NCI-H187 treated with DMSO at 0.1 percent for 48 hours (cell line): ENCODE data around the gene PPID.
"Not testable (repeated sequence)": the region's sequence is repeated elsewhere in the genome, so short reads cannot be mapped to it uniquely, and the experiment has no call there.

ENCODE experiments used
- DNase-seq: peaks from one replicate; lab custom pipeline; 2025; lab: John Stamatoyannopoulos, UW

Gene PPID

DNA sequence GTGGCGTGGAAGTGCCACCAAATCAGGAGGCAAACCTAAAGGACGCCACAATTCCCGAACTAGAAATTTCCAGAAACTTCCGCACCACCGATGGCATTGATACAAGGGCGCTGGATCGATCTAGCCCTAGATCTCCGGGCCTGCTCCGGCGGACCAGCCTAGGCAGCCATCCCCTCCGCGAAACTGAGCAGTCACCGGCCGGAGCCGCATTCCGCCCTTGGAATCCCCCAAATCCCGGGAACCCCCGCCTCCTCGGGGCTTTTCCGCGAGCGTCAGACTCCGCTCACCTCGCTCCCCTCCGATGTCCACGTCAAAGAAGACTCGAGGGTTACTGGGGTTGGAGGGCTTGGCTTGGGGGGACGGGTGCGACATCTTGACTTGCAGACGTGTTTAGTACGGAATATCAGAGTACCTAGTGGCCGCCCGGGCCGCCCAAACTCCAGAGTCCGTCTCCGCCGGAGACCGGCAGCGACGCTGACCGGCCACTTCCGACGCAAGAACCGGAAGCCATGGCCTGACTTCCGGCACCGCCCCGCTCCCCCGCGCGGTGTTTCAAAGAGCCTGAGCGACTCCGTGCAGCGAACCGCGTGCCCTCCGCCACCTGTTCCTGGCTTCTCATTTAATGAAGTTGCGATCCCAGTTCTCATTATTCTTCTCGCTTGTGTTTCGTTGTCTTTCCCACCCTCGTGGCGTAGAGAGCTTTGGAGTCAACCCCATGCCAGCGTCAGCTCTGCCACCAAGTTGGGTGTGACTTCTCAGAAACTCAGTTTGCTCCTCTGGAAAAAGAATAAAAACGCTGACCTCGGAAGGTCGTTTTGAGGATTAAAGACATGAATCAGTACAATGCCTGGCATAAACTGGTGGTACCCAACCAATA, at the start of gene PPID:
Gene PPID, minus strand, starts transcription at position 480 of the 877 bp plus-strand sequence. Its CDS starts 108 bp downstream, at position 372.
- peak; percentile 2 for DNase-seq

DNA sequence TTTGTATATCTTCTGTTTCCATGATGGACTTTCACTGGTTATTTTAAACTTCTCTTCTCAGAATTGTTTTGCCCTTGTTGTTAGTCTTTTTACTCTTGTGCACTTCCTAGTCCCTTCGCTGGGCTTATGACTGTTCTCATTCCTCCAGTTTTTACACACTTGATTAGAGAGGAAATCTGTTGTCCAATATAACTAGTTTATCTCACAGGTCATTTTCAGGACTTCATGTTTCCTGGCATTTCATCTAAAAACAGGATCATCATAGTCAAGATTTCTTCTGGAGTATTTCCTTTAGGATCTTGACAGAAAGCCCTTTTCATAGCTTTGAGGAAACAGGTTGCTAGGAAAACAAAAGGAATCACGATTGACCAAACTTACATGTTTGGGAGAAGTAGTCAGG, 48.6 kb upstream of the PPID start:
- DNase-seq: no peak

DNA sequence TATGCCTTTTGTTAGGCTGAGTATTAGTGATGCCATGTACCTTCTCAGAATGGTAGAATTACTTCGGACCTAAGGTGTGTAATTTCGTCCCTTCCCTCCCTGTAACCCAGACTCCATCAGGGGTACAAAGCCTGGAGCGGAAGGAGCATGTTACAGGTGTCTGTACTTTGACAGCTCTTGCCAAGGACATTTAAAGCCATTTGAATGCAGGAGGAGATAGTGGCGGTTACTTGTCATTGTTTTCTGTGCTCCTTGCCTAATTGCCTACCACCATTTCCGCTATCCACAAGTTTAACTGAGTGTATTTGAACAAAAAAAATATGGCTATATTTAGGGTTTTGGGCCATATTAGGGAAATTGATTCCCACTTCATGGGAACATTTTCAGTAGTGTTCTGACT, 47.5 kb upstream of the PPID start:
- no peak for DNase-seq

DNA sequence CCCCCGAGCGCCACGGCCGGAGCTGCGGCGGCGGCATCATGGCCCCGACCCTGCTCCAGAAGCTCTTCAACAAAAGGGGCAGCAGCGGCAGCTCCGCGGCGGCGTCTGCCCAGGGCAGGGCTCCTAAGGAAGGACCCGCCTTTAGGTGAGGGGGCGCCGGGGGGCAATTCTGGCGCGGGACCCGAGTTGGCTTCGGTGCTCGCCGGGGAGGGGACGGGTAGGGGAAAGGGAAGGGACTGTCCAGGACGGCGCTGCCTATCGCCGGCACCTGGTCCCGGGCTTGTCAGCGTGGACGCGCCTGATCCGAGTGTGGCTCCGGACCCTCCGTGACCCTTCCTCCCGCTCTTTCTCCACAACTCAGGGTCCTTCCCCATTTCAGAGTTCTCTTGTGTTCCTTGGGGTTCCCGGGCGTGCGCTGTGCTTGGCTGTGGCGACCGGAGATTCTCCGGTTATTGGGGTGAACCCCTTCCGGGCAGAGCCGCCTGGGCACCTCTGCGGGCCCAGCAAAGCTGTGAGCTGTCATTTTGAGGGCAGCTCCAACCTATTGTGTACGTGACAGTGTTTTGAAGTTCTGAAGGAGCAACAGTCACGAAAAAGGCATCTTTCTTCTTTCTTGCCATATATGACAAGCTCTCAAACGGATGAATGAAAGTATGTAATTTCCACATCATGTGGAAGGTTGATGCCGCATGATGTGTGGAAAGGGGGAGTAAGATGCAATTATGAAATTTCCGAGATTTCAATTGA, 46.2 kb upstream of the PPID start:
- no peak for DNase-seq

DNA sequence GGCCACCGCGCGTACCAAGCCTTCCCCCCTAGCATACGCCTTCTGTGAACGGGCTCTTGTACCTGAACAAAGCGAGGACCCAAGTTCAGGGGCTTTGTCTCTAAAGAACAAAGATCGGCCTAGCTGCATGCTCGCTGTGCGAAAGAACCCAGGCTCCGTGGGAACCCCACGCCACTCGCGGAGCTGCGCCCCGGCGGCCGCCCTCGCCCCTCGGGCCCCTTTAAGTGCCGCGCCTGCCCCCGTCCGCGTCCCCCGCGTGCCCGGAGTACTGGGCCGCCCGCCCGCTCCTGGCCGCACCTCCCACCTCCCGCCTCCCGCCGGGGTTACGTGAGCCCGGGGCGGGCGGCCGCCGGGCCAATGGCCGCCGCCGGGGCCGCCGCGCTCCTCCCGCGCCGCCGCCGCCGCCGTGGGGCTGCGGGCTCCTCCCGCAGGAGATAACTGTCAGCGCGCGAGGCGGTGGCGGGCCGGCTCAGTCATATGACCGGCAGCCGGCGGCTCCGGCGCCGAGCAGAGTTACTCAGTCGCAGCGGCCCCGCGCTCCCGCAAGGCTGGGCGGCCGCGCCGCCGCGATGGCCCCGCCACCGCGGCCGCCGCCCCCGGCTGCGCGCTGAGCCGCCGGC, 45.5 kb upstream of the PPID start, which contains the start of gene FNIP2:
Gene FNIP2, plus strand, starts transcription at position 472 of the 620 bp plus-strand sequence. CDS start 187 bp downstream, outside the sequence.
- DNase-seq: no peak

DNA sequence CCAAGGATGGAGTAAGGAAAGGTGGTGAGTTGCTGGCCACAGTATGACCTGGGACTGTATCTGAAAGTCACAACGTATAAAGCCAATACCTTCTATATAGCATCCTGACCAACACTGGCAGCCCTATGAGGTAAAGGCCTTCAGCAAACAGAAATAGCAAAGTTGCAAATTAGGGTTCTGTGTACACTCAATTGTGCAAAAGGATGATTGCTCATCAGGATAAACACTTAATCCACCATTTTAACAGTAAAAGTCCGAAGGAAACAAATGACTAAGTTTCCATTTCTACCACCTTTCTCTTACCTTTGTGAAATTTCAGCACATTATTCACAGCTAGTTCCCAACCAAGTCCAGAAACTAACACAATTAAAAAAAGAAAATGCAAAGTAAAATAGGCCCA, 44.3 kb upstream of the PPID start:
- DNase-seq: no peak

DNA sequence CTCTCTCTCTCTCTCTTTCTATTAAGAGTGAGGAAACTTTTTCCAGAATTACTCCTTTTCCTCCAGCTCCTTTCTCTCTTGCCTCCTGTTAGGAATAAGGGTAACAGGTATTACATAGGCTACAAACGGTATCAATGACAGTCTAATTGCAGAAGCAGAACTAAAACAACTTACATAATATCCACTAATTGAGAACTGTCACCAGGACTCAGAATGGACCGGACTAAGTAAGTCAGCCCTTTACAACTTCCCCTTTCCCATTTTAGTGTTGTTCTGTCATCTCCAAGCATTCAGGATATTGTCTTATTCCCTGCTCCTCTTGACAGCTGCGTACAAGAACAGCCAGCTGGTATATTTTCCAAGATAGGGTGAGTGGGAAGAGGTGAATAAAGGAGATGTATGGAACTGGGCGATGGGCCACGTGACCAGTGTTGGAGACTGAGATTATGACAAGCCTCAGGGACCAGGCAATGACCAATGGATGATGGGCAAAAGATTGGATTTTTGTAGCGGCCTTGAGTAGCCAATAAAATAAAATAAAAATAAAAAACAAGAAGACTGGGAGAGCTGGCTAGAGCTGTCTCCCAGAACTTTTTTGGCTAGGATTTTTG, 43.3 kb upstream of the PPID start:
- no peak for DNase-seq

DNA sequence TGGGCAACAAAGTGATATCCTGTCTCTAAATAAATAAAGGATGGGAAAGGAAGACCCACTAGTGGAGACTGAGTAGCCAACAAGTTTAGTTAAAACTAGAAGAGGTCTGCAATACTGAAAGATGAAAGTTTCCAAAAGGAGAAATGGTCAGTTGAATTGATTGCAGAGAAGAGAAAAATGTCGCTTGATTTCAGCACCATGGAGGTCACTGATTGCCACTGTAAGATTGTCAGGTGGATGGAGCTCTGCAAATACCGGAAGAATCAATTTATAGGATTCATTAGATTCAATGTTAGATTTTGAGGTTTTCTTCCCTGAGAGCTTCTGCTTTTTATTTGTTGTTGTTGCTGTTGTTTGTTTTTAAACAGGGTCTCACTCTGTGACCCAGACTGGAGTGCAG, 40.3 kb upstream of the PPID start:
- DNase-seq: no peak

DNA sequence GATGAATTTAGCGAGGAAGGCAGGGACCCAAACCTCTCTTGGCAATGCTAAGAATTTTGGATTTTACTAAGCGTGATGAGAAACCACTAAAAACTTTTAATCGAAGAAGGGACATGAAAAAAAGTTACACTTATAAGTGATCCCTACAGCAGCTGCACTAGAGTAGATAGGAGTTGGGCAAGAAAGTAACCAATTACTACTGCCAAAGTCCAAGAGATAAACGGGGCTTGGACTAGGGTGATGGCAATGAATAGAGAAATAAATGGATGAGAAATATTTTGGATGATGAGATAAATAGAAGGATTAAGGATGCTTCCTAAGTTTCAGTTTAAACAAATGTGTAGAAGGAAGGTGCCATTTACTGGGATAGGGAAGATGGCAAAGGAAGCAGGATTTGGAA, 39.4 kb upstream of the PPID start:
- no peak for DNase-seq

DNA sequence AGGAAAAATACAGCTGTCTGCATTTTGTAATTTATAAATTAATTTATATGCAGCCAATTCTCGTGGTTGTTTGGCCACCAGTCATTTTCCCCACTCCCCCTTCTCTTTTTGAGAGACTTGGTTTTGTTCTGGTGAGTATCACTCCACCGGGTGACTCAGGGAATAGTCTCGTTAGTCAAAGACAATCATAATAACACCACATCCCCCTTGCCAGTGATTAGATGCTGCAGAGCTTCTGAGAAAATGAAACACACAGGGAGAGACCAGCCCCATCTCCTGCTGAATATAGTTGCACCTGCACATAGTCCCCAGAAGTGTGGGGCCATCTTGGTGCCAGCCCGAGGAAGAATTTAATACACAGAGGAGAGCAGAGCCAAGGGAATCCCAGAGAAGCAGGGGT, 37.7 kb upstream of the PPID start:
- DNase-seq: no peak

DNA sequence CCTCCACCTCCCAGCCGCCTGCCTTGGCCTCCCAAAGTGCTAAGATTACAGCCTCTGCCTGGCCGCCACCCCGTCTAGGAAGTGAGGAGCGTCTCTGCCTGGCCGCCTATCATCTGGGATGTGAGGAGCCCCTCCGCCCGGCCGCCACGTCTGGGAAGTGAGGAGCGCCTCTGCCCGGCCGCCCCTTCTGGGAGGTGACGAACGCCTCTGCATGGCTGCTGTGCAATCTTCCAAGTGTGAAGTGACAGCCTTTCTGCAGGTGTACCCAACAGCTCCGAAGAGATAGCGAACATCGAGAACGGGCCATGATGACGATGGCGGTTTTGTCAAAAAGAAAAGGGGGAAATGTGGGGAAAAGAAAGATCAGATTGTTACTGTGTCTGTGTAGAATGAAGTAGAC, 36.3 kb upstream of the PPID start:
- DNase-seq: not testable (repeated sequence)

DNA sequence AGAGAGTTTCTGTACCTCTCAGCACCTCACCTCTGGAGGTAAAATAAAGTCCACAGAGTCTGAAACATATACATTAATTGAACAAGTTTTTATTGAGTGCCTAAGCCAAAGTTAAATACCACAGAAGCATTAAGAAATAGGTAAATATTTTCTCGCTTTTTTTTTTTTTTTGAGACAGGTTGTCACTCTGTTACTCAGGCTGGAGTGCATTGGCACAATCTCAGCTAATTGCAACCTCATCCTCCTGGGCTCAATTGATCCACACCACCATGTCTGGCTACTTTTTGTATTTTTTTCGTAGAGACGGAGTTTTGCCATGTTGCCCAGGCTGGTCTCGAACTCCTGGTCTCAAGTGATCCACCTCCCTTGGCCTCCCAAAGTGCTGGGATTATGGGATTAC, 35.5 kb upstream of the PPID start:
- DNase-seq: no peak

DNA sequence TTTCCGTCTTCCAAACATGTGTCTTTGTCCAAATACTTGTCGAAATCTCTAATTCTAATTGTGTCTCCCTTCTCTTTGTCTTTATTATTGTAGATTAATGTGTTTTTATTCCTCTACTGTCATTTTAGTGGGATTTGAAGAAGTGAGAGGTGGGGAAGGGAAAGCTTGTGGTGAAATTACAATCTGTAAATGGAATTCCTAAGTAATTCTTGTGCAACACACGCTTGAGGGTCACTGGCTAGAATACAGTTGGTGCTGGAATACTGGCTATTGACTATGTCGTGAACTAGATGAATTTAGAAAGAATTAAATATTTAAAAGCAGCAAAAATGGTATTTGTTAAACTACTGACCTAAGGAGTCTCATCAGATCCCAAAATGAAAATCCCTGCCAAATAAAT, 34.9 kb upstream of the PPID start:
- no peak for DNase-seq

DNA sequence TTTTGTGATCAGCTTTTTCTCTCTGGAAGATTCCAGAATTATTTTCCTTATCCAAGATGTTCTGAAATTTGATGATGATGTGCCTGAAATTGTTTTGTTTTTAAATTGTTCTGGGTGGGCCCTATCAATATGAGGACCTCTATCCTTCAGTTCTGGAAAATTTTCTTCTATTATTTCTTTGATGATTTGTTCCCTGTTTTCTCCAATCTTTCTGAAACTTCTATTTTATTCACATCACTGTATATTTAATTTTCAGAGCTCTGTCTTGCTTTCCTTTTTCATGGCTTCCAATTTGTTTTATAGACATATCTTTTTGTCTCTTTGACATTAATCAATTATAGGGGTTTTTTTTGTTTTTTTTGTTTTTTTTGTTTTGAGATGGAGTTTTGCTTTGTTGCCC, 33.4 kb upstream of the PPID start:
- no peak for DNase-seq

DNA sequence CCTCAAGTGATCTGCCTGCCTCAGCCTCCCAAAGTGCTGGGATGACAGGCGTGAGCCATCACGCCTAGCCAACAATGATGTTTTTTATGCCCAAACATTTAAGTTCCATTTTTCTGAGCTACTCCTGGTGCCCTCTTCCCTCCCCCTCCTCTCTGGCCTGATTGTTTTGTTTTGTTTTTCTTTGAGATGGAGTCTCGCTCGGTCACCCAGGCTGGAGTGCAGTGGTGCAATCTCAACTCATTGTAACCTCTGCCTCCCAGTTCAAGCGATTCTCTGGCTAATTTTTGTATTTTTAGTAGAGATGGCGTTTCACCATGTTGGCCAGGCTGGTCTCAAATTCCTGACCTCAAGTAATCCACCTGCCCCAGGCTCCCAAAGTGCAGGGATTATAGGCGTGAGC, 32.6 kb upstream of the PPID start:
- not testable (repeated sequence) for DNase-seq

DNA sequence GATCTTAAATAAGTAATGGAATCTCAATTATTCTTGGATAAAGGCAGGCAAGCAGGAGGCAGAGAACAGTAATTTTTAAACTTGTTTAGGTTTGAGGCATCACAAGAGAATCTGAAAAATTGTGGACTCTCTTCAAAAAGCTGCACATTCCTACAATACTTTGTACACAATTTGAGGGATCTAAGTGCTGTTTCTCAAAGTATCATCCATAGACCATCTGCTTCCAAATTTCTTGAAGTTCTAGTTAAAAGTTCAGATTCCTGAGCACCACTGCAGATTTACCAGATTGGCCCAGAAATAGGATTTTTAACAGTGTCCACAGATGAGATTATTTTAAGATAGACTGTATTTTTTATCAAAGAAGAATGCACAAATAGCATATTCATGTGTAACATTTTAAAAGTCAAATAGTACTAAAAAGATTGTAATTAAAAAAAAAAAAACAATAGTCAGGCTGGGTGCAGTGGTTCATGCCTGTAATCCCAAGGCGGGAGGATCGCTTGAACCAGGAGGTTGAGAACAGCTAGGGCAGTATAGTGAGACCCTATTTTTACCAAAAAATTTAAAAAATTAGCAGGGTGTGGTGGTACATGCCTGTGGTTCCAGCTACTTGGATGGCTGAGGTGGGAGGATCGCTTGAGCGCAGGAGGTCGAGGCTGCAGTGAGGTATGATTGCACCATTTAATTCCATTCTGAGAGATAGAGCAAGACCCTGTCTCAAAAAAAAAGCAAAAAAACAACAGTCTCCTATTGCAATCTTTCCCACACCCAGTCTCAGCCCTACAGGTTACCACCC, 31.4 kb upstream of the PPID start:
- no peak for DNase-seq

DNA sequence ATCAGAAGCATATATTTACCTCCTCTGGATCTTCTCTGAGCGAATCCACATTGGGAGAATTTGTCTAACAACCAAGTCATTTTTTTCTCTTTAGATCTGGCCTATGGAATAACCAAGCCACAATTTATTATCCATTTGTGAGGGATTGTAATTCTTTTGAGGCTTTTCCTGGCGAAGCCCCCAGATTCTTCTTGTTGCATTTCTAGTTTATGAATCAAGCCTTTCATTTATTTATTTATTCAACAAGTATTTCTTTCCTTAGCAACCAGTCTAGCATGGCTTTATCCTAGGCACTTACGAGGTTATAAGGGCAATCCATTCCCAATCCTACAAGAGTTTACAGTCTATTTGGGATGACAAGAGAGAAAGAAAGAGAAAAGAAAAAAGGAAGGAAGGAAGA, 27.2 kb upstream of the PPID start:
- DNase-seq: no peak

DNA sequence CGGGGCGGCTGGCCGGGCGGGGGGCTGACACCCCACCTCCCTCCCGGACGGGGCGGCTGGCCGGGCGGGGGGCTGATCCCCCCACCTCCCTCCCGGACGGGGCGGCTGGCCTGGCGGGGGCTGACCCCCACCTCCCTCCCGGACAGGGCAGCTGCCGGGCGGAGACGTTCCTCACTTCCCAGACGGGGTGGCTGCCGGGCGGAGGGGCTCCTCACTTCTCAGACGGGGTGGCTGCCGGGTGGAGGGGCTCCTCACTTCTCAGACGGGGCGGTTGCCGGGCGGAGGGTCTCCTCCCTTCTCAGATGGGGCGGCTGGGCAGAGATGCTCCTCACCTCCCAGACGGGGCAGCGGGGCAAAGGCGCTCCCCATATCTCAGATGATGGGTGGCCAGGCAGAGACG, 23.3 kb upstream of the PPID start:
- not testable (repeated sequence) for DNase-seq

DNA sequence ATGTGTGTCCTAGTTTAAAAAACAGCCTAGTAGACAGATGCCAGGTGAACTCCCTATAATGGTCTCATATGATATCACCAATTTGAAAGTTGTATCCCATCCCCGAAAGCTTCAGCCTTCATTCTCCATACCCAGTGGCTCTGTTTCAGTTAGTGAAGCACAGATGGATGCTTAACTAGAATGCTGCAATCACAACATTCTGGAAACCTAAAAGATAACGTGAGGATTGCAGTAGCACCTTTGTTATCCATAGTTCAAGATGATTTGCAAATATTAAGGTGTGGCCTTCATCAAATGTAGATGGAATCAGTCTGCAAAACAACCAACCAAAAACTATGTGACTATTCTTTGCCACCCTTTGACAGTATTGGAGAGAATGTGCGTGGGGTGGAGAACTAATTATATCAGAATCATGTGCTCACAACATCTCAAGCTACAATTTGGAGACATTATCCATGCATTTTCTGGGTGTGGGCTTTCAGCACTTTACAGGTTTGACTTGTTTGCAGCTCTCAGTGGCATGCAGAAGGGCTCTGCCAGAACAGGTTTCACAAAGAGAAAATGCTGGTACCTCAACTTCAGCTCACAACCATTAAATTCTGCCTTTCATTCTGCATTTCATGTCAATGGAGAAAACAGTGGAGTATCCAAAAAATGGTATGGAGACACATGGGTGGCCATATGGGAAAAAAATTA, 18.3 kb upstream of the PPID start:
- DNase-seq: no peak

DNA sequence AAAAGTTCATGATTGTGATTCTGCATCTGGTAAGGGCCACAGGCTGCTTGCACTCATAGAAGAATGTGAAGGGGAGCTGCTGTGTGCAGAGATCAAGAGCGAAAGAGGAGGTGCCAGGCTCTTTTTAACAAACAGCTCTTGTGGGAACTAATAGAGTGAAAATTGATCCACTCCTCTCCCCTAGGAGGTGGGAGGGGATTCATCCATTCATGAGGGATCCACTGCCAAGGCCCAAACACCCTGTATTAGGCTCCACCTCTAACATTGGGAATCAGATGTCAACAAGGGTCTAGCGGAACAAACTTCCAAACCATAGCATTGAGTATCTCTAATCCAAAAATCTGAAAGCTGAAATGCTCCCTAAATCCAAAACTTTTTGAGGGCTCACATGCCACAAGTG, 16.4 kb upstream of the PPID start:
- DNase-seq: no peak

DNA sequence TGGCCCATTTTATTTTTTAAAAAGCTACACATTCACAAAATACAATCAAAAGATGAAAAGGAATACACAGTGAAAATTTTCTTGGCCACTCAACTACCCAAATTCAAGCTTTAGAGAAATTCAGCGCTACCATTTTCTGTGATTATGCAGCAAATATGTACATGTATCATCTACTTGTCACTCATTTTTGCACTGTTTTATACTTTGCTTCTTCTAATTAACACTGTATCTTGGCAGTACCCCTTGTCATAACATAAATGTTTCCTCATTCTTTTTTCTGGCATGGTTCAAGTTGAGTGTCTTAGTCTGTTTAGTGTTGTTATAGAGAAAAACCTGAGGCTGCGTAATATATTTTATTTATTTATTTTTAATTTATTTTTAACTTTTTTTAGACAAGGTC, 15.7 kb upstream of the PPID start:
- DNase-seq: no peak
